ENCODE measurements around the gene KRTAP17-1. TPM values are rescaled to one million over a fixed set of nuclear protein-coding genes. Genes with fewer than 3 reads are reported as not detected.

The KRTAP17-1 gene
- total RNA-seq, 4 donors from 2014 or later: not detected

GRCh38 chr17:41325611-41326010 lies 10.1 kb upstream of the KRTAP17-1 start:
- DNase-seq (ENCODE audit: low spot score in 2 of 2): no peak
- Histone ChIP-seq H3K4me1 (peaks cover 0 to 6% (median 0%) of the 10 kb centered on the region in 4 donors), H3K27ac (no peak overlapping the region), H3K36me3 (no peaks in the 10 kb centered on the region), H3K27me3 (no peaks in the 10 kb centered on the region), H3K4me3 (no peak overlapping the region), H3K9me3 (peaks cover 0 to under 1% (median 0%) of the 10 kb centered on the region in 4 donors)
- TF ChIP-seq POLR2A (IDR thresholded peaks at IDR 0.05): no peak
- TF ChIP-seq EP300 (IDR thresholded peaks at IDR 0.05): no peak
- 92 to 100% methylated on average over 1 to 3 of the region's 6 CpGs for WGBS, 2 donors

DNA sequence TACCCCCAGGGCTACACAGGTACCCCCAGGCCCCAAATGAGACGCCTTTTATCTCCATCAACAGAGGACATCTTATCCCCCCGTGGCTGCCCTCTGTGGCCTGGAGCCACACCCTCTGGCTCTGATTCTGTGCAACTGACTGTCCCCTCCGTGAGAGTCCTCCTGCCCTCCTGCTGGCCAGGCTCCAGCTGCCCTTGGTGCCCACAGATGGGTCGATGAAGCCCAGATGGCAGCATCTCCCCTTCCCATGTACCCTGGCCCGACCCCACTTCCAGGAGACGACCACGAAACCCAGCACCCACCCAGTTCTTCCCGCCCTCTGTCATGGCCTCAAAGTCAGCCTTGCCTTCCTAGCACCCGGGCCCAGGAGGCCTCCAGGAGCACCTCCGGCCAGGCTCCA lies 9.6 kb upstream of the KRTAP17-1 start:
- TF ChIP-seq EP300 (IDR thresholded peaks at IDR 0.05): no peak
- TF ChIP-seq, protein P1, sequence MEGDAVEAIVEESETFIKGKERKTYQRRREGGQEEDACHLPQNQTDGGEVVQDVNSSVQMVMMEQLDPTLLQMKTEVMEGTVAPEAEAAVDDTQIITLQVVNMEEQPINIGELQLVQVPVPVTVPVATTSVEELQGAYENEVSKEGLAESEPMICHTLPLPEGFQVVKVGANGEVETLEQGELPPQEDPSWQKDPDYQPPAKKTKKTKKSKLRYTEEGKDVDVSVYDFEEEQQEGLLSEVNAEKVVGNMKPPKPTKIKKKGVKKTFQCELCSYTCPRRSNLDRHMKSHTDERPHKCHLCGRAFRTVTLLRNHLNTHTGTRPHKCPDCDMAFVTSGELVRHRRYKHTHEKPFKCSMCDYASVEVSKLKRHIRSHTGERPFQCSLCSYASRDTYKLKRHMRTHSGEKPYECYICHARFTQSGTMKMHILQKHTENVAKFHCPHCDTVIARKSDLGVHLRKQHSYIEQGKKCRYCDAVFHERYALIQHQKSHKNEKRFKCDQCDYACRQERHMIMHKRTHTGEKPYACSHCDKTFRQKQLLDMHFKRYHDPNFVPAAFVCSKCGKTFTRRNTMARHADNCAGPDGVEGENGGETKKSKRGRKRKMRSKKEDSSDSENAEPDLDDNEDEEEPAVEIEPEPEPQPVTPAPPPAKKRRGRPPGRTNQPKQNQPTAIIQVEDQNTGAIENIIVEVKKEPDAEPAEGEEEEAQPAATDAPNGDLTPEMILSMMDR (IDR thresholded peaks at IDR 0.05): no peak
- TF ChIP-seq POLR2A (IDR thresholded peaks at IDR 0.05): no peak
- Histone ChIP-seq H3K4me1 (peaks cover 0 to 6% (median 0%) of the 10 kb centered on the region in 4 donors), H3K27ac (no peak overlapping the region), H3K9me3 (peaks cover 0 to 6% (median 0%) of the 10 kb centered on the region in 4 donors), H3K4me3 (no peak overlapping the region), H3K36me3 (no peaks in the 10 kb centered on the region), H3K27me3 (no peaks in the 10 kb centered on the region)
- 79 to 88% methylated on average over 10 of the region's 10 CpGs for WGBS, 2 donors
- DNase-seq (ENCODE audit: low spot score in 2 of 2): no peak

DNA sequence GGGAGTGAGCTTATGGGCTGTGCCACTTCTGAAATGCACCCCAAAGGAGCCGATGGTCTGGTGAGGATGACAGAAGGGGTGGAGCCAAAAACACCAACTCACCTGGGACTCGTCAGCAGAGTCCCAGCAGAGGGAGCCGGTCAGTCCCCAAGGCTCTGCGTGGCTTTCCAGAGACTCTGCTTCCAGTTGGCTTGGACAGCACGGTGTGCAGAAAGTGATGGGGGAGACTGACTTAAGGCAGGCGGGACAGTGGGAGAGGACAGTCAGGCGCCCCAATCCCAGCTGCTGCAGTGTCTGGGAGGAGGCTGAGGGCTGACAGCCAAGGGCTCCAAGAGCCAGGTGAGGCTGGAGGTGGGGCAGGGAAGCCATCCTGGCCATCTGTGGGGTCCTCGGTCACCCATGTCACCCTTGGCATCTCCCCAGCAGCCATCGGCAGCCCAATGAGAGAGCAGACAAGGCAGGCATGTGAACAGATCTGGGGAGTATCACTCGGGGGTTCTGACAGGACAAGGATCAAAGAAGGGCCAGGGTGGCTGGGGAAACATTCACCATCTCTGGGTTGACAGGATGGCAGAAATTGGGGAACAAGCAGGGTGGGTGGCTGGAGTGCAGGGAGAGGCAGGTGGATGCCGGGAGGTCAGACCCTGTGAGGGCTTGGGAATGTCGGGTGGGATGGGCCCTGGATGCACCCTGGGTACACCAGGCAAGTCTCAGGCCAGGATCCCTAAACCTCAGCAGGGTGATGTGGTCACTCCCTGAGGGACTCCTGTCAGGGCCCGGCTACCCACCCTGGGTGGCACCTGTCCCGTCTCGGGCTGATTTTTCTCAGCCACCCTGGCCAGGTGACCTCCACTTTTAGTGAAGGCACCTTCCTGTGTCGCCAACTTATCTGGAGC lies 8.9 kb upstream of the KRTAP17-1 start:
- 76 to 79% methylated on average over 16 of the region's 16 CpGs for WGBS, 2 donors
- H3K36me3 ChIP-seq: no peaks in the 10 kb centered on the region
- no peak overlapping the region for H3K27ac ChIP-seq
- no peak overlapping the region for H3K4me3 ChIP-seq
- no peaks in the 10 kb centered on the region for H3K27me3 ChIP-seq
- TF ChIP-seq, protein P1 (IDR thresholded peaks at IDR 0.05): no peak
- TF ChIP-seq POLR2A (IDR thresholded peaks at IDR 0.05) (no peak), EP300 (IDR thresholded peaks at IDR 0.05) (no peak)
- DNase-seq (ENCODE audit: low spot score in 2 of 2): no peak
- H3K4me1 ChIP-seq: peaks cover 0 to 6% (median 0%) of the 10 kb centered on the region in 4 donors
- peaks cover 0 to 13% (median 0%) of the 10 kb centered on the region in 4 donors for H3K9me3 ChIP-seq

- Histone ChIP-seq H3K27me3 (no peaks in the 10 kb centered on the region), H3K36me3 (no peaks in the 10 kb centered on the region), H3K4me3 (no peak overlapping the region), H3K9me3 (peaks cover 0 to 15% (median 0%) of the 10 kb centered on the region in 4 donors), H3K27ac (no peak overlapping the region), H3K4me1 (peaks cover 0 to 6% (median 0%) of the 10 kb centered on the region in 4 donors)
- 94 to 95% methylated on average over 10 to 11 of the region's 11 CpGs for WGBS, 2 donors
- DNase-seq (ENCODE audit: low spot score in 2 of 2): no peak
- TF ChIP-seq POLR2A (IDR thresholded peaks at IDR 0.05) (no peak), EP300 (IDR thresholded peaks at IDR 0.05) (no peak)
- TF ChIP-seq, protein P1 (IDR thresholded peaks at IDR 0.05): no peak
Measured at GRCh38 chr17:41322903-41323895, 7.7 kb upstream of the KRTAP17-1 start.

DNA sequence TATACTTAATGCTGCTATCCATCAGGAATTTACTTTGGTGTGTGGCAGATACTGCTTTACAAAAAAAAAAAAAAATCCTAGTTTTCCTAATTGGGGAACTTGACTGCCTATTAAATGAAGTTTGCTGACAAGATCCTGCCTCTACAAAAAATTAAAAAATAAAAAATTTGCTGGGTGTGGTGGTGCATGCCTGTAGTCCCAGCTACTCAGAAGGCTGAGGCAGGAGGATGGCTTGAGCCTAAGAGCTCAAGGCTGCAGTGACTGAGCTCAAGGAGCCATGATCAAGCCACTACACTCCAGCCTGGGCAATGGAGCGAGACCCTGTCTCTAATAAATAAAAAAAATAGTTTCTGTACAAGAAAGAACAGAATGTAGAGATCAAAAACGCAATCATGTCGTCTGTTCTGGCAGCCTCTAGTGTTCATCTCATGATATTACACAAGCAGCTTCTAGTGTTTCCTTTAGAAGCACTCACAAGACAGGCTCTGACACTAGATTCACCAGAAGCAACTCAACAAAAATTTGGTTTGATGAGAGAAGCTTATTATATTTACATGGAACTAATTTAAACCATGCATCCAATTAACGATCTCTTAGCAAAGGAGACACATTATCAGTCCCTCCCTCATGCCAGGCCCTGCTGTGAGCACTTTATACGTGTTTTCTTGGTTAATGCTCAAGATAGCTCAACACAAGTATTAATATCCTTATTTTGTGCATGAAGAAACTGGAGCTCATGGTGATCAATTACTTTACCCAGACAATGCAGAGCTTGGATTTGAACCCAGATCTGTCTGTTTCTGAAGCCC lies 6.8 kb upstream of the KRTAP17-1 start:
- no peak overlapping the region for H3K4me3 ChIP-seq
- peak in 1 of 2 donors; percentile 10 for DNase-seq (ENCODE audit: low spot score in 2 of 2)
- 35 to 39% methylated on average over 5 of the region's 5 CpGs for whole genome bisulfite sequencing, 2 donors
- peaks cover 0 to 15% (median 0%) of the 10 kb centered on the region in 4 donors for H3K9me3 ChIP-seq
- TF ChIP-seq, protein P1 (IDR thresholded peaks at IDR 0.05): peak; percentile 67 to 77 (median 70)
- TF ChIP-seq POLR2A (IDR thresholded peaks at IDR 0.05): no peak
- no peaks in the 10 kb centered on the region for H3K36me3 ChIP-seq
- no peak overlapping the region for H3K27ac ChIP-seq
- H3K4me1 ChIP-seq: peaks cover 0 to 6% (median 0%) of the 10 kb centered on the region in 4 donors
- no peaks in the 10 kb centered on the region for H3K27me3 ChIP-seq

Data from tibial nerve (tissue), 4 donors.